Measurements from ENCODE around the gene ARID1B.

Gene ARID1B

GRCh38 chr6:157169656-157170055 is 392.5 kb downstream of the ARID1B start:
- no peaks in the 10 kb centered on the region for H3K27me3 ChIP-seq (ENCODE audit: control insufficient read depth, insufficient read depth, low read length)
- H3K4me3 ChIP-seq (ENCODE audit: low read length): no peak overlapping the region
- peaks cover 7% of the 10 kb centered on the region for H3K36me3 ChIP-seq (ENCODE audit: control insufficient read depth, low read depth, low read length)
- peaks cover 12% of the 10 kb centered on the region for H3K4me1 ChIP-seq (ENCODE audit: control insufficient read depth, low read depth, low read length)
- H3K9ac ChIP-seq (ENCODE audit: low read length): no peak overlapping the region
- H3K27ac ChIP-seq (ENCODE audit: low read length): no peak overlapping the region
- no peaks in the 10 kb centered on the region for H3K9me3 ChIP-seq (ENCODE audit: control insufficient read depth, low read depth, low read length)

DNA sequence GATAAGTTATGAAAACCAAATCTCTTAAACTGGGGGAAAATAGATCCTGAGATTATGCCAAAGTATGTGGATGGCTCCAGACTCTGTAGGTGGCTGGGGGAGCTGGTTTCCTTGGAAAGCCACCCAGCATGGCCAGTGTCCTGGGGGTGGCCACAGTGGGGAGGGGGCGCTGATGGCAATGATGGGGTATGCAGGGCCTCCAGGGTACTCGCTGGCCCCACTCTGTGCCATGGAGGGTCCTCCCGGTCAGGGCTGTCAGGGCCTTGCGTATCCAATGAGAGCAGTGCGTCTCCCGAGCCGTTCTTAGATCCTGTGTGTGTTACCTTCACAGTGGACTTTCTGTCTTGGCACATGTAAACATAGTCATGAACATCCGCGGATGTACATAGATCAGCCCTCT is 393.4 kb downstream of the ARID1B start:
- H3K27me3 ChIP-seq (ENCODE audit: control insufficient read depth, insufficient read depth, low read length): no peaks in the 10 kb centered on the region
- H3K9me3 ChIP-seq (ENCODE audit: control insufficient read depth, low read depth, low read length): no peaks in the 10 kb centered on the region
- no peak overlapping the region for H3K27ac ChIP-seq (ENCODE audit: low read length)
- H3K9ac ChIP-seq (ENCODE audit: low read length): no peak overlapping the region
- H3K4me1 ChIP-seq (ENCODE audit: control insufficient read depth, low read depth, low read length): peaks cover 12% of the 10 kb centered on the region
- H3K4me3 ChIP-seq (ENCODE audit: low read length): no peak overlapping the region
- peaks cover 7% of the 10 kb centered on the region for H3K36me3 ChIP-seq (ENCODE audit: control insufficient read depth, low read depth, low read length)

- Histone ChIP-seq H3K27me3 (ENCODE audit: control insufficient read depth, insufficient read depth, low read length) (no peaks in the 10 kb centered on the region), H3K36me3 (ENCODE audit: control insufficient read depth, low read depth, low read length) (peaks cover 7% of the 10 kb centered on the region), H3K4me3 (ENCODE audit: low read length) (no peak overlapping the region), H3K9ac (ENCODE audit: low read length) (no peak overlapping the region), H3K9me3 (ENCODE audit: control insufficient read depth, low read depth, low read length) (no peaks in the 10 kb centered on the region), H3K4me1 (ENCODE audit: control insufficient read depth, low read depth, low read length) (peaks cover 12% of the 10 kb centered on the region), H3K27ac (ENCODE audit: low read length) (no peak overlapping the region)
These were observed 394.6 kb downstream of the ARID1B start for GRCh38 chr6:157171801-157172200.

- no peak overlapping the region for H3K4me3 ChIP-seq (ENCODE audit: low read length)
- no peak overlapping the region for H3K9ac ChIP-seq (ENCODE audit: low read length)
- H3K27ac ChIP-seq (ENCODE audit: low read length): no peak overlapping the region
- H3K9me3 ChIP-seq (ENCODE audit: control insufficient read depth, low read depth, low read length): no peaks in the 10 kb centered on the region
- peaks cover 7% of the 10 kb centered on the region for H3K36me3 ChIP-seq (ENCODE audit: control insufficient read depth, low read depth, low read length)
- H3K27me3 ChIP-seq (ENCODE audit: control insufficient read depth, insufficient read depth, low read length): no peaks in the 10 kb centered on the region
- peaks cover 12% of the 10 kb centered on the region for H3K4me1 ChIP-seq (ENCODE audit: control insufficient read depth, low read depth, low read length)
These were observed 395.1 kb downstream of the ARID1B start for GRCh38 chr6:157172231-157172701.

DNA sequence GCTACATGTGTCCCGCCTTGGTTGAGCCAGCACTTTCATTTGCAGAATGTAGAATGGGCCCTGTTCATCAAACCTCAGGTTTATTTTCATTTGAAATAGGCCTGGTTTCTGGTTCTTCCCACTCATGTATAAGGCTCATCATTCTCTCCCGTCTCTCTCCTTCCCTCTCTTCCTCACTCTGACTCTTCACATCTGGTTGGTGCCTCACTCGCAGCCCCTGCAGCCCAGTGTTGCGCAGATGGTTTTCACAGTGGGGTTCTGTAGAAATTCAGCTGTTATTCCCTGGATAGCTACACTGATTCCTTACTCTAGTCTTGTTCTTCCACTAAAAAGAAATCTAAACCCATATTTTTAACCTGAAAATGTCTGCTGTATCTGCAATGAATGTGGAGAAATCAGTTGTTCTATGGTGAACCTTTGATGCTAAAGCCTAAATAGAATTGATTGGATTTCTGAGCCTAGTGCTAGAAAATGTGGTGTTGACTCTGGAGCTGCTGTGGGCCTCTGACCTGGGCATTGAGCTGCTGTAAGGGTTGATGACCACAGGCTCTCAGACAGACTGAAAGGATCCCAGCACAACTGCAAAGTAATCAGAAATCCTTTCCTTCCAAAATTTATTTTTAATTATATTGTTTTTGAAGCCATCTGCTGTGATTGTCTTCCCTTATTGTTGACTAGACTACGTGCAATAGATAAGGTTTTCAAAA is 395.8 kb downstream of the ARID1B start:
- peaks cover 12% of the 10 kb centered on the region for H3K4me1 ChIP-seq (ENCODE audit: control insufficient read depth, low read depth, low read length)
- no peak overlapping the region for H3K9ac ChIP-seq (ENCODE audit: low read length)
- H3K36me3 ChIP-seq (ENCODE audit: control insufficient read depth, low read depth, low read length): peaks cover 3% of the 10 kb centered on the region
- H3K9me3 ChIP-seq (ENCODE audit: control insufficient read depth, low read depth, low read length): no peaks in the 10 kb centered on the region
- H3K4me3 ChIP-seq (ENCODE audit: low read length): no peak overlapping the region
- H3K27me3 ChIP-seq (ENCODE audit: control insufficient read depth, insufficient read depth, low read length): no peaks in the 10 kb centered on the region
- no peak overlapping the region for H3K27ac ChIP-seq (ENCODE audit: low read length)

GRCh38 chr6:157173776-157174175 is 396.6 kb downstream of the ARID1B start:
- no peak overlapping the region for H3K4me3 ChIP-seq (ENCODE audit: low read length)
- no peaks in the 10 kb centered on the region for H3K36me3 ChIP-seq (ENCODE audit: control insufficient read depth, low read depth, low read length)
- peaks cover 12% of the 10 kb centered on the region for H3K4me1 ChIP-seq (ENCODE audit: control insufficient read depth, low read depth, low read length)
- no peak overlapping the region for H3K27ac ChIP-seq (ENCODE audit: low read length)
- no peaks in the 10 kb centered on the region for H3K27me3 ChIP-seq (ENCODE audit: control insufficient read depth, insufficient read depth, low read length)
- no peaks in the 10 kb centered on the region for H3K9me3 ChIP-seq (ENCODE audit: control insufficient read depth, low read depth, low read length)
- H3K9ac ChIP-seq (ENCODE audit: low read length): no peak overlapping the region

DNA sequence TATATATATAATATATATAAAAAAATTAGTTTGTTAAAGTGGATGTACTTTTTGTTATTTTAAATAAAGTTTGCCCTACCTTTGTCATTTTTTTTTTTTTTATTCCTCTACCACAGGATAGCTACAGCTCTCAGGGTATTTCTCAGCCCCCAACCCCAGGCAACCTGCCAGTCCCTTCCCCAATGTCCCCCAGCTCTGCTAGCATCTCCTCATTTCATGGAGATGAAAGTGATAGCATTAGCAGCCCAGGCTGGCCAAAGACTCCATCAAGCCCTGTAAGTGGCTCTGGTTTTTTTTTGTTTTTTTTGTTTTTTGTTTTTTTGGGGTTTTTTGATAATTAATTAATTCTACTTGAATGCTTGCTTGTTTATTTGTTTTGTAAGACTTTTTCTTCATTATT is 397.6 kb downstream of the ARID1B start:
- Histone ChIP-seq H3K36me3 (ENCODE audit: control insufficient read depth, low read depth, low read length) (no peaks in the 10 kb centered on the region), H3K4me3 (ENCODE audit: low read length) (no peak overlapping the region), H3K9ac (ENCODE audit: low read length) (no peak overlapping the region), H3K9me3 (ENCODE audit: control insufficient read depth, low read depth, low read length) (no peaks in the 10 kb centered on the region), H3K27me3 (ENCODE audit: control insufficient read depth, insufficient read depth, low read length) (no peaks in the 10 kb centered on the region), H3K4me1 (ENCODE audit: control insufficient read depth, low read depth, low read length) (peaks cover 12% of the 10 kb centered on the region), H3K27ac (ENCODE audit: low read length) (no peak overlapping the region)

DNA sequence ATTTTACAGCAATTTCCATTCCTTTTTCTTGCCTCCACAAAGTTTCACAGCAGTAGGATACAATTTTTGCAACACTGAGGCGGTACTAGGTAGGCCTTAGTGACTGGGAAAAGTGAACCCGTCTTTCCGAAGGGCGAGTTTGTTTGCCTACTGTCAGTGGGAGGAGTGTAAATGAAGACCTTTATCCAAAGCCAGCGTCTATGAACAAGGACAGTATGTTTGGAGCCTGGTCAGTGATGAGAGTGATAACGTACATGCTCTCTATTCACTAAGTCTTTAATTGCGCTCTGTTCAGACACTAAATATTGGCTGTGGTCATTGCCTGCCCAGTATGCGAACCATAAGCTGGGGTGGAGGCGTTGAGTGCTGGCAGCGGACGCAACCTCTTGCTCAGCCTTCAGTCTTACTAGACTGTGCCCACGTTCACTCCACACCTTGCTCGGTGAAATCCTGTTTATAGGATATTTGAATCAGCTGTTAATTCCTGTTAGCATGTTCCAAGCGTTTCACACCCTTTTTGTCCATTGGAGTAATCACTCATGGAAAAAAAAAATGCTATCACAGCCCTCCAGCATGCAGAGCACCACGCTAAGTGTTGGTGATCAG is 400.7 kb downstream of the ARID1B start:
- Histone ChIP-seq H3K9me3 (ENCODE audit: control insufficient read depth, low read depth, low read length) (no peaks in the 10 kb centered on the region), H3K27ac (ENCODE audit: low read length) (no peak overlapping the region), H3K36me3 (ENCODE audit: control insufficient read depth, low read depth, low read length) (peaks cover 10% of the 10 kb centered on the region)

DNA sequence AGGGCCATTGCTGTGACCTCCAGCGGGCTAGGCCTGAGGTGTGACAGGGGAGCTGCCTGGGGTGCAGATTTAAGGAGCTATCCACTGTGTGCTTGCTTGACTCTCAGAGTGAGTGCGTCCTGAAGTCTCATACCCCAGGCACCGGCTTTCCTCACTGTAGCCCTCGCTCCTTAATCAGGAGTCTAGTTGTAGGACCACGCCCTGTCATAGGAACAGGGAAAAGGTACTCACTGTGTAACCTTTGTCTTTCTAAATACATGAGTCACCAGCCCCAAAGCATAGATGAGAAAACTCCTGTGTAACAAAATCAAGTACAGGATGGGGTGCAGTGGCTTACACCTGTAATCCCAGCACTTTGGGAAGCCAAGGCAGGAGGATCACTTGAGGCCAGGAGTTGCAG is 404.5 kb downstream of the ARID1B start:
- no peak overlapping the region for H3K27ac ChIP-seq (ENCODE audit: low read length)
- H3K27me3 ChIP-seq (ENCODE audit: control insufficient read depth, insufficient read depth, low read length): no peaks in the 10 kb centered on the region
- H3K4me1 ChIP-seq (ENCODE audit: control insufficient read depth, low read depth, low read length): peaks cover 7% of the 10 kb centered on the region
- H3K4me3 ChIP-seq (ENCODE audit: low read length): no peak overlapping the region
- H3K9me3 ChIP-seq (ENCODE audit: control insufficient read depth, low read depth, low read length): no peaks in the 10 kb centered on the region
- no peak overlapping the region for H3K9ac ChIP-seq (ENCODE audit: low read length)
- peaks cover 31% of the 10 kb centered on the region for H3K36me3 ChIP-seq (ENCODE audit: control insufficient read depth, low read depth, low read length)

More for the DNA sequence above, 400.7 kb downstream of the ARID1B start:
- H3K4me3 ChIP-seq (ENCODE audit: low read length): no peak overlapping the region
- H3K27me3 ChIP-seq (ENCODE audit: control insufficient read depth, insufficient read depth, low read length): no peaks in the 10 kb centered on the region
- no peak overlapping the region for H3K9ac ChIP-seq (ENCODE audit: low read length)
- no peaks in the 10 kb centered on the region for H3K4me1 ChIP-seq (ENCODE audit: control insufficient read depth, low read depth, low read length)

DNA sequence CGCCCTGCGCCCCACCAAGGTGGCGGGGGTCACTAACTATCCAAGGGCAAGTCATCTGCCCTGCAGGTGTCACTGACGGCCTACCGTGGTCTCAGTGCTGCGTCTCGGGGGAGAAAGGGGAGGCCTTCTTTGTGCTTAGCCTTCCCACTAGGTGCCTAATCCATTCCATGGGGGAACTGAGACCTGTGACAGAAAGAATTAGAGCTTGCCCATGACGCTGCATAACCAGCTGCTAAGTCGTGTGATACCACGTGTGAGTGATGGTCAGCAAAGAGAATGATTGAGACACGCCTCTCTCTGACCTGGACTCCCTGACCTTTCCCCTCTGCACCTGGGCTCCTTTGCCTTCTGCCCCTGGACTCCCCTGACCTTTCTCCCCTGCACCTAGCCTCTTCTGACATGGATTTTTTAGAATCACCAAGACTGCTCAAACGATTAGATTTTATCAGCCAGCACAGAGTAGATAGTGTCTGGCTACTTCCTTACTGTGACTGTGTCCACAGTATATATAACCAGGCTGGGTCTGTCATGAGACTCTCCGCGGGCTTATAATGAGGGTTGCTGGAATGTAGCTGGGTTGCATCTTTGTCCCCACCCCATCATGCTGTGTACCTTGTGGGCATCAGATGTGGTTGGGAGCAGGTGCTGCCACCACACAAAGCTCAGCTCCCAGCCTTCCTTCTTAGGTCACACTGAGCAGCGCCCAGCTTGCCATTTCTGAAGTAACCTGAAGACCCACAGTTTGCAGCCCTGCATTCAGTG is 405.5 kb downstream of the ARID1B start:
- peaks cover 31% of the 10 kb centered on the region for H3K36me3 ChIP-seq (ENCODE audit: control insufficient read depth, low read depth, low read length)
- no peaks in the 10 kb centered on the region for H3K27me3 ChIP-seq (ENCODE audit: control insufficient read depth, insufficient read depth, low read length)
- H3K4me1 ChIP-seq (ENCODE audit: control insufficient read depth, low read depth, low read length): peaks cover 7% of the 10 kb centered on the region
- no peak overlapping the region for H3K9ac ChIP-seq (ENCODE audit: low read length)
- no peak overlapping the region for H3K4me3 ChIP-seq (ENCODE audit: low read length)
- H3K9me3 ChIP-seq (ENCODE audit: control insufficient read depth, low read depth, low read length): no peaks in the 10 kb centered on the region
- H3K27ac ChIP-seq (ENCODE audit: low read length): no peak overlapping the region

DNA sequence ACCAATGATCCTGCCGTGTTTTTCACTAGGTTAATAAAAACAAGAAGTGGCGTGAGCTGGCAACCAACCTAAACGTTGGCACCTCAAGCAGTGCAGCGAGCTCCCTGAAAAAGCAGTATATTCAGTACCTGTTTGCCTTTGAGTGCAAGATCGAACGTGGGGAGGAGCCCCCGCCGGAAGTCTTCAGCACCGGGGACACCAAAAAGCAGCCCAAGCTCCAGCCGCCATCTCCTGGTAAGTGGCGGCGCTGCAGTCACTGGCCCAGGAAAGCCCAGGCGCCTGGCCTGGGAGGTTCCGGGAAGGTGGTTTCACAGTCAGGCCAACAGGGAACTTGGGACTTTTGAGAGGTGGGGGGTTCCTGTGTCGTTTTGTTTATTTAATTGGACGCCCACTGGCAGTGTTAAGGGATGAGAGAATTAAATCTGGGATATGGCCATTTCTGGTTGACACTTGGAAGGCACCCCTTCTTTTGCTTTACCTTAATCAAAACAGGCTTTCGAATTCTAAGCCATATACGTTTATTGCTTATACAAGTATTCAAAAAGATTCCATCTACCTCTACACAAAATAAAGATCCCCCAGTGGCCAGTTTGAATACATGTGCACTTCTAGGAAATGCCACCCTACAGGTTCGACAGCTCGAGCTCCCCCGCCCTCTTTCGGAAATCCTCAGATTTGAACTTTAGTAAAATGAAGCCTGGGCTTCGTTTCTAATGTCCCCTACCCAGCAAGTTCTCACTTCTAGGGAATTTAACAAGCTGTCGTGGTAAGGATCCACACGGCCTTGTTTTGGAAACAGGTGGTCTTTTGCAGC is 407.2 kb downstream of the ARID1B start:
- Histone ChIP-seq H3K4me1 (ENCODE audit: control insufficient read depth, low read depth, low read length) (peaks cover 7% of the 10 kb centered on the region), H3K36me3 (ENCODE audit: control insufficient read depth, low read depth, low read length) (peaks cover 40% of the 10 kb centered on the region), H3K27me3 (ENCODE audit: control insufficient read depth, insufficient read depth, low read length) (no peaks in the 10 kb centered on the region)

More for the DNA sequence above, 407.2 kb downstream of the ARID1B start:
- Histone ChIP-seq H3K9me3 (ENCODE audit: control insufficient read depth, low read depth, low read length) (no peaks in the 10 kb centered on the region), H3K4me3 (ENCODE audit: low read length) (no peak overlapping the region), H3K9ac (ENCODE audit: low read length) (no peak overlapping the region), H3K27ac (ENCODE audit: low read length) (no peak overlapping the region)
